Left ventricle myocardium inferior (tissue), 1 donor: Measurements from ENCODE around the gene FBXO31. TPM values are rescaled to one million over a fixed set of nuclear protein-coding genes. Genes with fewer than 3 reads are reported as not detected.
A peak's percentile ranks its signal among the peaks of the same experiment; 100 is the strongest.

Source experiments
- DNase-seq: peaks from one replicate; pipeline ENCODE4 v3.0.0-alpha.2; 2020
- H3K27ac ChIP-seq: fragments of 200-600 bp; replicated peaks from 2 replicates; pipeline ENCODE4 v1.8.0; 2021
- H3K27me3 ChIP-seq: fragments of 200-600 bp; 2 replicates; pipeline ENCODE4 v1.8.0; 2021; ENCODE audit warnings: low read depth
- H3K36me3 ChIP-seq: fragments of 200-600 bp; 2 replicates; pipeline ENCODE4 v1.8.0; 2021
- H3K4me1 ChIP-seq: fragments of 200-600 bp; 2 replicates; pipeline ENCODE4 v1.8.0; 2021
- H3K4me3 ChIP-seq: fragments of 200-600 bp; 2 replicates; pipeline ENCODE4 v1.8.0; 2021; ENCODE audit warnings: mild to moderate bottlenecking, moderate library complexity
- H3K9me3 ChIP-seq: fragments of 200-600 bp; replicated peaks from 2 replicates; pipeline ENCODE4 v1.8.0; 2021
- CTCF ChIP-seq: fragments of 200-600 bp; IDR thresholded peaks from 2 replicates; pipeline ENCODE4 v1.8.0; 2021; ENCODE audit warnings: antibody characterized with exemption, mild to moderate bottlenecking, borderline replicate concordance
- intact Hi-C: fragments of 100-400 bp; cut with micrococcal nuclease; formaldehyde crosslinking; loops from one replicate; pipeline ENCODE4 v1.11.0; 2022
- total RNA-seq: library from RNA; stranded (reverse); fragmentation: NEBNext Ultra II Directional; extraction: Animal tissue kit (Norgen Biotek cat#: 25700); gene quantifications from one replicate; pipeline ENCODE4 v1.2.1, GENCODE V29; 2021
- donor health status: DM: no; HTN: yes; CAD: no; lungs with severe emphysema.

The FBXO31 gene
- total RNA-seq, 1 donor from 2014 or later, result 74.5 TPM

GRCh38 chr16:87361916-87362619 lies 21.5 kb downstream of the FBXO31 start:
- H3K27ac ChIP-seq, result peak overlapping the region; percentile 87
- TF ChIP-seq CTCF, result no peak
- intact Hi-C loops, result no loop called here
- no peak overlapping the region for H3K4me3 ChIP-seq
- H3K9me3 ChIP-seq, result no peaks in the 10 kb centered on the region
- H3K4me1 ChIP-seq, result peaks cover 78% of the 10 kb centered on the region
- no peak for DNase-seq
- peaks cover 45% of the 10 kb centered on the region for H3K36me3 ChIP-seq
- no peaks in the 10 kb centered on the region for H3K27me3 ChIP-seq

- intact Hi-C loops, result no loop called here
These were observed 22.5 kb downstream of the FBXO31 start for GRCh38 chr16:87360862-87361610.

GRCh38 chr16:87359121-87359520 lies 24.5 kb downstream of the FBXO31 start:
- Histone ChIP-seq H3K27ac (no peak overlapping the region), H3K4me1 (peaks cover 65% of the 10 kb centered on the region), H3K4me3 (no peak overlapping the region), H3K36me3 (peaks cover 46% of the 10 kb centered on the region), H3K9me3 (no peaks in the 10 kb centered on the region), H3K27me3 (no peaks in the 10 kb centered on the region)
- no peak for DNase-seq
- intact Hi-C loops, result no loop called here
- no peak for TF ChIP-seq CTCF

More at GRCh38 chr16:87360862-87361610, 22.5 kb downstream of the FBXO31 start:
- Histone ChIP-seq H3K9me3 (no peaks in the 10 kb centered on the region), H3K36me3 (peaks cover 50% of the 10 kb centered on the region), H3K4me1 (peaks cover 73% of the 10 kb centered on the region), H3K27me3 (no peaks in the 10 kb centered on the region), H3K4me3 (no peak overlapping the region), H3K27ac (peak overlapping the region; percentile 21)
- DNase-seq, result no peak
- no peak for TF ChIP-seq CTCF

GRCh38 chr16:87358696-87359095 lies 24.9 kb downstream of the FBXO31 start:
- no peak for DNase-seq
- Histone ChIP-seq H3K27ac (no peak overlapping the region), H3K36me3 (peaks cover 48% of the 10 kb centered on the region), H3K4me1 (peaks cover 60% of the 10 kb centered on the region), H3K9me3 (no peaks in the 10 kb centered on the region), H3K4me3 (no peak overlapping the region), H3K27me3 (no peaks in the 10 kb centered on the region)
- intact Hi-C loops, result no loop called here
- no peak for TF ChIP-seq CTCF

- intact Hi-C loops, result no loop called here
- no peak for TF ChIP-seq CTCF
- Histone ChIP-seq H3K27me3 (no peaks in the 10 kb centered on the region), H3K36me3 (peaks cover 49% of the 10 kb centered on the region), H3K4me1 (peaks cover 56% of the 10 kb centered on the region), H3K9me3 (no peaks in the 10 kb centered on the region), H3K27ac (no peak overlapping the region), H3K4me3 (no peak overlapping the region)
- DNase-seq, result no peak
These were observed 25.3 kb downstream of the FBXO31 start for GRCh38 chr16:87358250-87358649.
